Cerebellar nuclear complex (tissue), 1 donor: ENCODE results near the gene XKR3.
"Not testable (repeated sequence)": the region's sequence is repeated elsewhere in the genome, so short reads cannot be mapped to it uniquely, and the experiment has no call there.

Experiments used
- DNase-seq, 2 experiments: peaks; one replicate each; lab custom pipeline; 2025; lab: John Stamatoyannopoulos, UW

The XKR3 gene

DNA sequence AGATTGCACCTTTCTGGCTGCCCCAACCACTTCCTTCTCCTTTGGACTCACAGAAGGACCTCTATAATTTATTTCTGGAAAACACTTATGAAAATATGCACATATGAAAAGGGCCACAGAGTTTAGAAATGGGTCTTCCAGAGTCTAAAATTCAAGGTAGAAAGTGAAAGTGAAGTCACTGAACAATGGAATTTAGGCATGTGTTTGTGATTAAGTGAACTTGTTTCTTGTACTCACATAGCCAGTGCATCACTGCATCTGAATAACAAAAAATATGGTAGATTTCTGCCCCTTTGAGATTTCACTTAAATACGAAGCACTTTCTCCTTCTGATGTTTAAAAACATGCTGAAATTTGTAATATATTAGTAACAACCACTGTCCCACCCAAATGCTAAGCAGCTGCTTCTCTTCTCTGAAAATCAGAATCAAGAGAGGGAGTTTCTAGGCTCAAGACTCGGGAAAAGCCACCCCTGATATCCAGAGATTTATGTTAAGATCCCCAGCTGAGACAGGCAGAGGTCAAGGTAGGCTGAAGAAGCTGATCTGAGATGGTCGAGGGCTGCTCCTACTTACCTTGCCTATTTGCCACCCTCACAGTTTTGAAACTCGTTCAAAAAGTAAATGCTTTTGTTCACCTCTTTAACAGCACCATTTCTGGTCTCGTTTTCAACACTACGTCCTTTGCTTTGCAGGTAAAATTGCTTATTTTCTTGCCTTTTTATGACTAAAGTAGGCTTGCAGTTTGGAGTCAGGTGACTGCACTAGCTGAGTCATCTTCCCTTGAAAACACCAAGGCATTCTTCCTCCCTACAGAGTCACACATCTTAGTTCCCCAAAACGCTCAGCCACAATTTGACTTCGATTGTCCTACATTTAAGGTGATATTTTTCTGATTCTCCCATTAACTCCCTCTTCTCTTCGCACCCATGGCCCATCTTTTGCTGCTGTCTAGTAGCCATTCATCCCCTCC is at the start of gene XKR3:
XKR3 (minus strand) TSS at position 696 of the 972 bp plus-strand sequence. CDS start 17,338 bp downstream, outside the sequence.
- DNase-seq = no peak

DNA sequence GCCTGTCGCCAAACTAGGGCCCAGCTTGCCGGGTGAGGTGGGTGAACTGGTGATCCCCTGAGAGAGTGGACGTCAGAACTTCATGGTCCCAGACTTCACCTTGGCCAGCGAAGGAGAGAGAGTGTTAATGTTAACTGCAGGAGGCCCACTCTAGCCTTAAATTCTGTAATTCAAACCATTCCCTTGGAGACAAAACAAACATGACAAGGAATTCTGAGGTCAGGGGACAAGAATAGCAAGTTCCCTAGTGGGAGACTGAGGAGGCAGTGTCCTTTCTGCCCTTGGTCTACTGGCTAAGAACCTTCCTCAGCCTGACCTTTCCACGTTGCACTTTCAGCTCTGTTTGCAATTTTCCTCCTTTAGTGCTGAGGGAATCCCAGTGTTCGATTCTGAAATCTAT is 44.4 kb upstream of the XKR3 start:
- not testable (repeated sequence) for DNase-seq

GRCh38 chr22:16866167-16866566 is 41.0 kb upstream of the XKR3 start:
- DNase-seq = no peak

DNA sequence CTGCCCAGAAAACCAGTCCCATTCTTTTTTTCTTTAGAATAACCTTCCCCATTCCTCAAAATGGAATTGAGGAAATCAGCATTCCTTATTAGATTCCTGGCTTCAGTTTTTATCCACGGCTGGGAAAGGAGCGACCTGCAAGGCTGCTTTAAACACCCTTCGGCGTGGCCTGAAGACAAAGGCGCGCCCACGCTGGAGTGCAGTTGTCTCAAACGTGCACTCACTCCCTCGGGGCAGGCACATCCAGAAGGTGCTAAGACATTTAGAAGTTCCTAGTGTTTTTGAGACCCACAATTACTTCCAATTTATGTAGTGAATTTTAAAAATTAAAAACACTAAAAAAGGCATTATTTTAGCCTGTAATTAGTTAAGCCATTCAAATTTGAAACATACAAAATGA is 31.6 kb upstream of the XKR3 start:
- not testable (repeated sequence) for DNase-seq

DNA sequence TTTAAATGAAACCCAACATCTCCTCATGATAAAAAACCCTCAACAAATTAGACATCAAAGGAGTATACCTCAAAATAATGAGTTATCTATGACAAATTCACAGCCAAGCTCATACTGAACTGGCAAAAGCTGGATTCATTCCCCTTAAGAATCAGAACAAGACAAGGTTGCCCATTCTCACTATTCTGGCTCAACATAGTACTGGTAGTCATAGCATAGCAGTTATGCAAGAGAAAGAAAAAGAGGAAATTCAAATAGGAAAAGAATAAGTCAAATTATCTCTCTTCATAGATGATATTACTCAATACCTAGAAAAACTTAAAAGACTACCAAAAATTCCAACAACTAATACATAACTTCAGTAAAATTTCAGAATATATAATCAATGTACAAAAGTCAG is 29.4 kb upstream of the XKR3 start:
- DNase-seq = no peak

- not testable (repeated sequence) for DNase-seq
Measured at GRCh38 chr22:16851268-16851996, 26.2 kb upstream of the XKR3 start.

DNA sequence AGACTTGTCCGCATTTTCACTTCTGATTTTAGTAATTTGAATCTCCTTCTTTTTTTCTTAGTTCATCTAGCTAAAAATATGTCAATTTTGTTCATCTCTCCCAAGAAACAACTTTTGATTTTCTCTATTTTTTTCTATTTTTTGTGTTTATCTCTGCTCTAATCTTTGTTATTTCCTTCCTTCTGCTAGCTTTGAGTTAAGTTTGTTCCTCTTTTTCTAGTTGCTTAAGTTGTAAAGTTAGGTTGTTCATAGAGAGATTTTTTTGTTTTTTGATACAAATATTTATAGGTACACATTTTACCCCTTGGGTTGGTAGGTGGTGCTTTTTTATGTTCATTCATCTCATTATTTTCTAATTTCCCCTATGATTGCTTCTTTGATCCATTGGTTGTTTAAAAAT is 22.1 kb upstream of the XKR3 start:
- no peak for DNase-seq

GRCh38 chr22:16845881-16846280 is 20.7 kb upstream of the XKR3 start:
- DNase-seq = no peak

DNA sequence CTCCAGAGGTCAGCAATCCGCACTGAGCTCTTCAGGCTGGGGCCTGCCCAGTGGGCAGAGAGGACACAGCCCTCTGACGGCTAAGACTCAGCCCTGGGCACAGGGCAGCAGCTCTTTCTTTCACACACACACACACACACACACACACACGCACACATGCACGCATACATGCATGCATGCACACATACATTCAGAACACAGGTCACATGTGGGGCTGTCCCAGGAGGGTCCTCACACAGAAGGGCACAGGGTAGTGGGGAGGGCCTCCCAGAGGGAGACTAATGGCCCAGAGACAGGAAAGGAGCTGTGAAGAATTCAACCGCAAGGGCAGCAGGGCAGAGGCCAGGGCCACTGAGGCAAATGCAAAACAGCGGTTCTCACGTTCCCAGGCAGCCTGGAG is 20.3 kb upstream of the XKR3 start:
- DNase-seq = no peak

DNA sequence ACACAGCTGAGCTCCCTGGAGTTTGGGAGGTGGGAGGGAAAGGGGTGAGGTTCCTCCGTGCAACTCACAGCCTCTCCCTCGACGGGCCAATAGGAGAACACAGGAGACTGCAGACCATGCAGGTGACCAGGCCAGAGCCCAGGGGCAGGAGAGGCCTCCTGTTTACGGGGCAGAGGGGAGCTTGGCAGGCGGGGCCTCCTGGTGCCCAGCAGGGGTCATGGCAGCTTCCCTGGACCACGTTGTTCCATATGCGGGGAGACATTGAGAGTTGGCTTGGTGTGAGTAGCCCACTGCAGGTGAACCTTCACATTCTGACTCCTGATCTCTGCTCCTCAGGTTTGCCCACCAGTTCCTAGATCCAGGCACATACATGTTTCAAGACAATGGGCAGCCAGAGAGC is 19.3 kb upstream of the XKR3 start:
- DNase-seq = no peak

- DNase-seq = no peak
Measured at GRCh38 chr22:16838073-16838472, 12.9 kb upstream of the XKR3 start.

DNA sequence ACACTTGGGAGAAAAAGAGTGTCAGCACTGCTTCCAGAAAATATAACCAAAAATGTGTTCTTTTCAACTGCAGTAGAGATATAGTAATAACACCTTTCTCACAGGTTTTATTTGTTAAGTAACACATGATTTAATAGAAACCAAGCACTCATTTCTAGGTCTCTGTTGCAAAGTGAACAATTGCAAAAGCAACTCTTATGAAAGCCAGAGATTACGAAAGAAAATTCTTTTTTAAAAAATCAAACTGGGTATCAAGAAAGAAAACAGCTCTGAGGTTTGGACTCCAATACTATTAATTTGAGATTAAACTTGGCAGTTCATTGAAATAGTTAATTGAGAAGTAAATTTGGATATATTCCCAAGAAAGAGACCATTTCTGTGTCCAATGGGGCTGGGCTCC is 9.8 kb upstream of the XKR3 start:
- no peak for DNase-seq

GRCh38 chr22:16831257-16831656 is 6.0 kb upstream of the XKR3 start:
- DNase-seq = no peak

GRCh38 chr22:16829985-16830384 is 4.8 kb upstream of the XKR3 start:
- DNase-seq = no peak

- no peak for DNase-seq
Measured at GRCh38 chr22:16828876-16829275, 3.7 kb upstream of the XKR3 start.

DNA sequence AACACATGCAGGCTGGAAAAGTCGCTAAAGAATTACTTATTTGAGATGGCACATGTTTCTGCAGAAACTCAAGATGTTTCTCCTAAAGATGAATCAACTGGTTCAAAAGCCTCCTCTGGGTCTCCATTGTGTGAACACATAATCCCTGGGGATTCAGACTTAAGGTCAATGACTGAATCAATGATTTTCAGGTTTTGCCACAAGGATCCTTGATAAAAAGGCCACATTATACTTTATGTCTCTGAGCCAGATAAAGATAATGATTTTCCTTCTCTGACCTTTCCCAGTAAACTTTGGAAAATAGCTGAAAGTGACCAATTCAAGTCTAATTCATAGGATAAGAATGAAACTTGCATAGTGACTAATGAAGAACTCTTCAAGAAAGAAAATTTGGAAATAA is 2.3 kb upstream of the XKR3 start:
- no peak for DNase-seq

DNA sequence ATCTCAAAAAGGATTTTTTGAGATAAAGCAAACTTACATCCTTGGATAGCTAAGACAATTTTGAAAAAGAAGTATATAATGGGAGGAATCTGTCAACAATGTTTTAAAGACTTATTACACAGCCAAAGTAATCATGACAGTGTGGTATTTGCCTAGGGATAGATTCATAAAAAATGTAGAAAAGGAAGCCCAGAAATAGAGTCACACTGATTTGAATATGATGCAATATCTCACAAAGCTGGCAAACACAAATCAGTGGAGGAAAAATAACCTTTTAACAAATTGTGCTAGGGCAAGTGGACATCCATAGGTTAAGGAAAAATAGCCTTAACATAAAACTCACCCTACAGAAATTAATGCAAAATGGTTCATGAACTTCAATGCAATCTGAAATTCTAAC is 6.0 kb downstream of the XKR3 start:
- DNase-seq = no peak

DNA sequence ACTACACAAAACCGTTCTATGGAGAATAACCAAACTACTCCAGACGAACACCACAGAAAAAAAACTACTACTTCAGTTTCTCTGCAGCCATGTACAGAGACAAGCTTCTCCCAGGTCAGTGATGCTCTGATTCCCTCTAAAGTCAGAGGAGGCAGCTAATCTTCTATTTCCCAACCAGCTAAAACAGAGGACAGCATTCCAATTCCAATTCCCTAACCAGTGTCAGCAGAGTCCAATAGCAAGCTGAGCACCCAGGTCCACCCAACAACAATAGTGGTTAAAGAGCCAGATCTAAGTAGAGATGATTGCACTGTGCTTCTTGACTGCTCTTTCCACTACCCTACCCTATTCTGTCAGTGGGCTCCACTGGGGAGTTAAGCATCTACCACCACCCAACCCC is 6.7 kb downstream of the XKR3 start:
- DNase-seq = no peak

- no peak for DNase-seq
Measured at GRCh38 chr22:16815073-16815472, 10.1 kb downstream of the XKR3 start.

GRCh38 chr22:16810188-16810802 is 14.9 kb downstream of the XKR3 start:
- no peak for DNase-seq

GRCh38 chr22:16808744-16809143 is 16.5 kb downstream of the XKR3 start:
- no peak for DNase-seq

DNA sequence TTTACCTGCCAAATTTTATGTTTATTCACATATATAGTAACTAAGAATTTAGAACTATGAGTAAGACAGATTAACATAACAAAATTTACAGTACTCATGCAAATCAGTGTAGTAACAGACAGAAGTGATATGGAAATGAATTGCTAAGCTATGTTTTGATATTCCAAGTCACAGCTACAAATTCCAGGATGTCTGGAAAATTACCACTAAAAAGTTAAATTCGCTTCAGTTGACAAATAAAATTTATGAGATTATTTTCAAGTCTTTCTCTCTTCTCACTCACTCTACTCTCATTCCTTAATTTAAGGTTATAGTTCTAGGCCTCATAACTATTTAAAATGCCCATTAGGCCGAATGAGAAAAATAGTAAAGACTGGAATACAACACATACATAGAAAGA is 18.1 kb downstream of the XKR3 start:
- no peak for DNase-seq

DNA sequence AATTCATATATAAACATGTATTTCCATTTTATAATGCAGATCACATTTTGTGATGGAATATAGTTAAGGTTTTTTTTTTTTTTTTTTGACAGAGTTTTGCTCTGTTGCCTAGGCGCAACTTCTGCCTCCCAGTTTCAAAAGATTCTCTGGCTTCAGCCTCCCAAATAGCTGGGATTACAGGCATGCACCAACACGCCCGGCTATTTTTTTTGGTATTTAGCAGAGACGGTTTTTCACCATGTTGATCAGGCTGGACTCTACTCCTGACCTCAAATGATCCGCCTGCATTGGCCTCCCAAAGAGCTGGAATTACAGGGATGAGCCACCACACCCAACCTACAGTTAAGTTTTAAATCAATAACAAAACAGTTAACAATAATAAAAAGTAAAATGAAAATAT is 18.8 kb downstream of the XKR3 start:
- DNase-seq = no peak
